Endometrial microvascular endothelial cells (primary cell): Measurements from ENCODE around the gene ROR2. TPM values are rescaled to one million over a fixed set of nuclear protein-coding genes. Genes with fewer than 3 reads are reported as not detected.
"Not testable (repeated sequence)": the region's sequence is repeated elsewhere in the genome, so short reads cannot be mapped to it uniquely, and the experiment has no call there.

Experiments used
- in situ Hi-C: cut with HindIII; loops from 2 replicates; pipeline ENCODE4 v1.10.0; 2017; ENCODE audit warnings: low sequenced_read_pairs, low pct_unique_long_range_greater_than_20kb; ENCODE audit errors: inconsistent ontology term
- total RNA-seq: library from RNA; depleted of rRNA; stranded (reverse); fragments of >200 nt; gene quantifications from one replicate; pipeline ENCODE4 v1.2.3, GENCODE V29; 2015; ENCODE audit errors: inconsistent ontology term

The ROR2 gene
- total RNA-seq, 1 donor from 2014 or later, result 0.09 TPM

DNA sequence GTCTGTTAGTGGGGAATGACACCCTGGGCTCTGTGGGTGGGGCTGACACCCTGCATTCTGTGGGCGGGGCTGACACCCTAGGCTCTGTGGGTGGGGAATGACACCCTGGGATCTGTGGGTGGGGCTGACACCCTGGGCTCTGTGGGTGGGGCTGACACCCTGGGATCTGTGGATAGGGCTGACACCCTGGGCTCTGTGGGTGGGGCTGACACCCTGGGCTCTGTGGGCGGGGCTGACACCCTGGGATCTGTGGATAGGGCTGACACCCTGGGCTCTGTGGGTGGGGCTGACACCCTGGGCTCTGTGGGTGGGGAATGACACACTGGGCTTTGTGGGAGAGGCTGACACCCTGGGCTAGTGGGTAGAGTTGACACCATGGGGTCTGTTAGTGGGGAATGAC, 152.5 kb downstream of the ROR2 start:
- in situ Hi-C loops, result not testable (repeated sequence)

DNA sequence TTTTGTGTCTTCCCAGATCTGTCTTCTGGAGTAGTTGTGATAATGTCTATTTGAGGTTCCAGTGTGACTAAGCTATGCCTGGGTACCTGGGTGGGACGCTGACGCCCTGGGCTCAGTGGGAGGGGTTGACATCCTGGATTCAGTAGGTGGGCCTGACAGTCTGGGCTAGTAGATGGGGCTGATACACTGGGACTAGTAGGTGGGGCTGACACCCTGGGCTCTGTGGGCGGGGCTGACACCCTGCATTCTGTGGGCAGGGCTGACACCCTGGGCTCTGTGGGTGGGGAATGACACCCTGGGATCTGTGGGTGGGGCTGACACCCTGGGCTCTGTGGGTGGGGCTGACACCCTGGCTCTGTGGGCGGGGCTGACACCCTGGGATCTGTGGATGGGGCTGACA, 153.5 kb downstream of the ROR2 start:
- in situ Hi-C loops, result not testable (repeated sequence)

DNA sequence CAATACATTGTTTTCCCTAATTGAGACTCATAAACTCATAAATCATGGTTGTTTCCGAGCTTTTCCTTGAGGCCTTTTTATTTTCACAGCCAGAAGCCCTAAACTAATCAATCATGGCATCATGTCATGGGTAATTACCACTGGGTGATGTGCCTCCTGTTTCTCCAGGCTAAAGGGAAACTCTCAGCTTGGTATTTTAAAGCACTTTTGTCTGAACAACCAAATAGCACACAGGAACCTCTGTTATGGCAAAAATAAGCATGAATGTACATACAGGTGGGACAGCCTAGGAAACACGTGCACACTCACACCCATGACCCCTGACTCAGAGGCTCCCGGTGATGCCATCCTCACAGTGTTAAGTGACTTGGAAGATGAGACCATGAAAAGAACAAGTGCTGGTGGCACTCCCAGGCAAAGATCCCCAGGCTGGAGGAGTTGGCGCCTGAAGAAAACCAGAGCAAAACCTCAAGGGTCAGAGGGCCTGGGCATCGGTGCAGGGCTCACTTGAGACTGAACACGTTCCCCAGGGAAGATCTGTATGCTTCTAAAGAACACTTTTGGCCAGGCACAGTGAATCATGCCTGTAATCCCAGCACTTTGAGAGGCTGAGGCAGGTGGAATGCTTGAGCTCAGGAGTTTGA, 154.3 kb downstream of the ROR2 start:
- in situ Hi-C loops, result no loop called here

DNA sequence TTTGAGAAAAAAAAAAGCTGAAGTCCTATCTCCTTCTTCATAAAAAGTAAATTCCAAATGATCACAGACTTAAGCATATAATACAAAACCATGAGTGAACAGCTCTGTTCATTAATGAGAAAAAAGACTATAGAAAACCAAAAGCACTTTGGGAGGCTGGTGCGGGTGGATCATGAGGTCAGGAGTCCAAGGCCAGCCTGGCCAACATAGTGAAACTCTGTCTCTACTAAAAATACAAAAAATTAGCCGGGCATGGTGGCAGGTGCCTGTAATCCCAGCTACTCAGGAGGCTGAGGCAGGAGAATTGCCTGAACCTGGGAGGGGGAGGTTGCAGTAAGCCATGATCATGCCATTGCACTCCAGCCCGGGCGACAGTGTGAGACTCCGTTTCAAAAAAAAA, 156.7 kb downstream of the ROR2 start:
- in situ Hi-C loops, result not testable (repeated sequence)

DNA sequence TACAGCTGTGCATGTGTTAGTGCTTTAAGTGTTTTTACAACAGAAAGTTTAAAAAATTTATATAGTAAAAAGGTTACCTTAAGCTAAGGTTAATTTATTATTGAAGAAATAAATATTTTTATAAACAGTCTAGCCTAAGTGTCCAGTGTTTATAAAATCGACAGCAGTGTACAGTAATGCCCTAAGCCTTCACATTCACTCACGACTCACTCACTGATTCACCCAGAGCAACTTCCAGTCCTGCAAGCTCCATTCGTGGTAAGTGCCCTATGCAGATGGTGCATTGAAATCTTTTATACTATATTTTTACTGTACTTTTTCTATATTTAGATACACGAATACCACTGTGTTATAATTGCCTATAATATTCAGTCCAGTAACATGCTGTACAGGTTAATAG, 159.1 kb downstream of the ROR2 start:
- in situ Hi-C loops, result no loop called here

DNA sequence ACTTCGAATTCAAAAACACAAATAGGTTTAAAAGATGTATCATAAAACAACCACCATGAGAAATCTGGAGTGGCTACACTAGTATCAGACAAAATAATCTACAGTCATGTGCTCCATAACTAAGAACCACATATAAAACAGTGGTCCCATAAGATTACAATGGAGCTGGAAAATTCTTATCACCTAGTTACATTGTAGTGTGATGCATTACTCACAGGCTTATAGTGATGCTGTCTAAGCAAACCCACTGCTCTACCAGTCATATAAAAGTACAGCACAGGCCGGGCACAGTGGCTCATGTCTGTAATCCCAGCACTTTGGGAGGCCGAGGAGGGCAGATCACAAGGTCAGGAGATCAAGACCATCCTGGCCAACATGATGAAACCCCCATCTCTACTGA, 160.1 kb downstream of the ROR2 start:
- in situ Hi-C loops, result no loop called here

DNA sequence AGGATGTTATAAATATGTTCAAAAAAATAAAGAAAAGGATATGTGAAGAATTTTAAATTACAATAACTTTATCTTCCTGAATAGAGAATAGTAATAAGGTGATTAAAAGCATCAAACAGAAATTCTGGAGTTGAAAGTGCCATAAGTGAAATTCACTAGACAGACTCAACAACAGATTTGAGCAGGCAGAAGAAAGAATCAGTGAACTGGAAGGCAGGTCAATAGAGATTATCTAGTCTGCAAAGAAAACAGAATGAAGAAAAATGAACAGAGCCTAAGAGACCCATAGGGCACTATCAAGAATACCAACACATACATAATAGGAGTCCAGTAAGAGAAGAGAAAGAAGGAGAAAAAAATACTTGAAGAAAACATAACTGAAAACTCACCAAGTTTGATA, 162.1 kb downstream of the ROR2 start:
- in situ Hi-C loops, result no loop called here

DNA sequence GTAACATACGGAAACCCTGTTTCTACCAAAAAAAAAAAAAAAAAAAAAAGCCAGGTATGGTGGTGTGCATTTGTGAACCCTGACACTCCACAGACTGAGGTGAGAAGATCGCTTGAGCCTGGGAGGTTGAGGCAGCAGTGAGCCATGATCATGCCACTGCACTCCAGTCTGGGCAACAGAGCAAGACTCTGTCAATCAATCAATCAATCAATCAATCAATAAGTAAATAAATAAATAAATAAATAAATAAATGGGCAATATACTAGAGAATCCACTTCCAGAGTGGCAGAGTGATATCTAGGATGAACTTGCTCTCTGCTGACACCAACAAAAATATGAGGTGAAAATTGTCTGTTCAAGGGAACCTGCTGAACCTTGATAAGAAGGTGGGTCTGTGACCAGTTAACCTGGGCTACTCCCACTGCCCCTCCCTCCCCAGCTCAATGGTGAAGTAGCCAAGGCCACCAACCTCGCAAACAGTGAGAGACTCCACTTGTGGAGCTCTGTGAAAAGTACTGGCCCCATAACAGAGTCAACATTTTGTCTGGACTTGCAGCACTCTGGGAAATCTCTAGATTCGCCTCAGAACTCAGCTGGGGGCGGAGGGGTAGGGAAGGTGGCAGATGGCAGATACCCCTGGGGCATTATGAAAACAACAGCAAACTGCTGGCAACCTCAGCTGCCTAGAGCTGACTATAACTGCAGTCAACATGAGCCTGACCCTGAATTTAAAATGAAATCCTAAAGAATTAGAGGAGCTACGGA, 163.7 kb downstream of the ROR2 start:
- in situ Hi-C loops, result no loop called here

DNA sequence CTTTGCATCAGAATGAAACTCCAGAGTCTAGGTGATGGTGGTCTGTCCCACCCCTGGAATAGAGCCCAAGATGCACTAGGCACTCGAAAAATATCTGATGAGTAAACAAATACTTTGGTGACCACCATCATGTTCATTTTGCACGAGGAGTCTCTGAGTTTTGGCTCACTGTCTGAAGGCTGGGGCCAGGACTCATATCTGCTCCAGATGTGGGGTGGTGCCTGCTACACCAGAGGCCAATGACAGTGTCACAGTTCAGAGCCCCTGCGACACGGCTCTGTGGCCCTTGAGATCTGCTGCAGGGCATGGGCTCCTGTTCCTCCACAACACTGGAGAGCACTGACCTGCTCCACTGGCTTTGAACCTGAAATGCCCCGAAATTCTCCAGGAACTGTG, 164.6 kb downstream of the ROR2 start:
- in situ Hi-C loops, result no loop called here

DNA sequence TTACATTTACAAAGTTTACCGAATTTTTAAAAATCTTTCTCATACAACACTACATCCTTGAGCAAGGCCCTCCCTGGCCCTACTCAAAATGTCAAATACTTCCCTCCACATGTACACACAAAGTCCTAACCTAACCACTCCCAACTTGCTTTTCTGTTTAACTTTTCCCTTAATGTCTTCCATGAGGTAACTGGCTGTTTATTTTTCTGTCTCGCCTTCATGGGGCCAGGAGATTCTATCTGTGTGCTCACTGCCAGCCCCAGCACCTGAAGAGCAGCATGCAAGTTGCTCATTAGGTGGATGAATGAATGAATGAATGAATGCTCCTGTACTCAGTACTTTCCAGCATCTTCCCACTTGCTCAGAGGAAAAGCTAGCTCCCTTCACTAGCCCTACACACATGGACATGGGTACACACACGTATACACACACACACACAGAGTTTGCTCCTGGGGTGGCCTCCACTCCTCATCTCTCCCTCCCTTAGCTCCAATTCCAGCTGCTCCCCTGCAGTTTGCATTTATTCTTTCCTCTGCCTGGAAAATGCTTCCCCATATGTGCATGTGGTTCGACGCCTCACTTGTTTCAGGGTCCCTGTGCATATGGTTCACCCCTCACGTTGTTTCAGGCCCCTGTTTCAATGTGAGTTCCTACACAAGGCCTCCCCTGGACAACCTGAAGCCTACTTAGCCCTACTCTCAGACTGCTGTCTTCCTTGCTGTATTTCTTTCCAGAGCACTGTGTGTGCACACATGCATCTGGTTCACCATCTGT, 165.2 kb downstream of the ROR2 start:
- in situ Hi-C loops, result no loop called here

DNA sequence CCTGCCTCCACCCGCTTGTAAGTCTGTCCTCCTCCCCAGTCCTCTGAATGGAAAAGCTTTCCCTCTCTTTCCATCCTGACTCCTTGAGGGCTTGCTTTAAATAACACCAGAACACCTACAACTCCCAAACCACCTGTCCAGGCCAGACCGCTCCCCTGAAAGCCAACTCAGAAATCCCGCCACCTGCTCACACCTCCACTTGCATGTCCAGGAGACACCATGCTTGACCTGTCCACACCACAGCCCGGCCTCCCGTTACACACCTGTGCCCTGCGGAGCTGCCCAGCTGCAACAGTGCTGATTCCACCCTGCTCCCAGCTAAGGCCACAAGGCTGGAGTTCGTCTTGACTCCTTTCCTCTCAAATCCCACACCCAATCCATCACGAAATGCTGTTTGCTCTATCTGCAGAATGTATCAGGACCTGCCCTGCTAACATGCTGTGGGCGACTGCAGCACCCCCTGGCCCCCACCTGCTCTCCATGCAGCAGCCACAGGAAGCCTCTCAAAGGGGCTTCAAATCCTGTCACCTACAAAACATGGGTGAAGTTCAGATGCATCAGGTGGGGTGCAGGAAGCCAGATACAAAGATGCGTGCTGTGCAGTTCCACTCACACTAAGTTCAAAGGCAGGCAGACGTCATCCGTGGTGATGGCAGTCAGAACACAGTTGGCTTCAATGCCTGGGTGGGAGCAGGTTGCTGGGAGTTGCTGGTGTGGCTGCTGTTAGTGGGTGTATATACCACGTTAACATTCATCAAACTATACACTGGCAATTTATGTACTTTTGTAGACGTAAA, 166.0 kb downstream of the ROR2 start:
- in situ Hi-C loops, result no loop called here

DNA sequence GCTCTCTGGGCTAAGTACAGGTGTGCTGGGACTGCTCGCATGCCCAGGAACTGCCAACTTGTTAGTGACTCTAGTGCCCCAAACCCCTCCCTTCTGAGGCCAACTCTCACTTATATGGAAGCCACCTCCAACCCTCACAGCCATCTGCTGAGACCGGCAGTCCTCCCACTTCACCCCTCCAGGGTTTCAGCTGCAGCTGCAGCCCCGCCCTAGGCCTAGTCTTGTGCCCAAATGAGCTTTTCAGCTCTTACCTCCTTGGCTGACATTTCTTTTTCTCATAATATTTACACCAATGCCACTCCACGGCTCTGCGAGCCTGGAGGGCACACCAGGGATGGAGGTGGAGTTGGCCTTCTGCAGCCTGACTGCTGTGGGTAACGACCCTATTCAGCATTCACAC, 166.6 kb downstream of the ROR2 start:
- in situ Hi-C loops, result no loop called here

DNA sequence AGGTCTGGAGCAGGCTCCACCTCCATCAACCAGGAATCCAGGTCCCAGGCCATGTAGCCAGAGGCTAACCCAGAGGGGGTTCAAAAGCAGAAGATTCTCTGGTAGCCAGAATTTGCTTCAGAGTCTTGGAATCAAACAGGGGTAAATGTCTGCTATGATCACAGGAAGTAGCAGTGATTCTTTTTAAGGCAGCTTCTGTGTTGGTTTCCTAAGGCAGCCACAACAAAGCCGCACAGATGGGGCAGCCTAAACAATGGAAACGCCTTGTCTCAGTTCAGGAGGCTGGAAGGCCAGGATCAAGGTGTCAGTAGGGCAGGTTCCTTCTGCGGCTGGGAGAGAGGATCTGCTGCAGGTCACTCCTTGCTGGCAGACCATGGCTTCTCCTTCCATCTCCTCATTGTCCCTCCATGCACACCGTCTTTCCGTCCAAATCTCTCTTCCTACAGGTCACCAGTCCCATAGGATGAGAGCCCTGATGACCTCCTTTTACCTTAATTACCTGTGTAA, 167.3 kb downstream of the ROR2 start:
- in situ Hi-C loops, result no loop called here

DNA sequence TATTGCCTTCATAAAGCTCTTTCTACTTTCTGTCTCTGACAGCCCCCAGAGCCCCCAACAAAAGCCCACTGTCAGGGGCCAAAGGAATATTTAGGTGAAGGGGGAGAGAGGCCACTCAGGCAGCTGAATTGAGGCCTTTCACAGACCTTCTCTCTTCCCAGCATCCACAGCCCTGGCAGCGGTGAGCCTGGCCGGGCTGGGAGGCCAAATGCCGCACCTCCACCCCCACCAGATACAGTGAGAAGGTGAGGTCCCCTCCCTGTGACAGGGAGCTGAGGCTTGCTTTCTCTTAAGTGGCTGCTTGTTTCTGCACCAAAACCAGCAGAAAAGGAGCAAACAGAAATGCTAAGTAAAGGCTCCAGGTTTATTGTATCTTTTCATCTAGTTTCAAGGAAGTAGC, 168.1 kb downstream of the ROR2 start:
- in situ Hi-C loops, result no loop called here

DNA sequence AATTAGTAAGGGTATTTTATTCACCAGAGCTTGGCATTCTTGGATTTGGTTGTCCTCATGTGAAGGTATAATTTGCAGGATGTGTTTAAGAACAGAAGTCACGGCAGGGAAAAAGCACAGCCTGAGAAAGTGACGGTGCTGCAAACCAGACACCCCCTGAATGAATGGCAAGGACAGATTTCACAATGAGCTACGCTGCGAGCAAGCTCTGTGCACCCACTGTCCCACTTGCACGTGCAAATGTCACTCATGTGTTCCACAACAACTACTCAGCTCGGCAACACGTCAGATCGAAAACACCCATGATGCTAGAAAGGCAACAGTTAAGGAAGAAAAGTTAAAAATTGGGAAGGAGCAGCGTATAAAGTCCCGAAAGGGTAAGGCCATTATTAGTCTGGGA, 168.9 kb downstream of the ROR2 start:
- in situ Hi-C loops, result no loop called here

DNA sequence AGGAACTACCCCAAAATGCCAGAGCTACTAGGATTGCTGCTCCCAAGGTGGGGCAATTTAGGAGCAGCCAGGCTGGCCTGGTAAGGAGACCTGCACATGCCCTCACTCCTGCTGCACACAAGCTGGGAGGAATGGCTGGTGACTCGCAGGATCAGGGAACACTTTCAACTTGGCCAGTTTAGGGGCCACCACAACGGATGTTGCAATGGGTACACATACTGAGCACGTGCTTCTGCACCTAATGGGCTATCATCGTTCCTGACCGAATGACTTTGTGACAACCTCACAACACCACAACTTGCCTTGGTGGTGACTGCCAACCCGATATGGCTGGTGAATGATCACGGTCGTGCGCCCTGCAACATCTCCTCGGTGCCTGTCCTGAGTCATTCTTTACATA, 172.0 kb downstream of the ROR2 start:
- in situ Hi-C loops, result no loop called here

DNA sequence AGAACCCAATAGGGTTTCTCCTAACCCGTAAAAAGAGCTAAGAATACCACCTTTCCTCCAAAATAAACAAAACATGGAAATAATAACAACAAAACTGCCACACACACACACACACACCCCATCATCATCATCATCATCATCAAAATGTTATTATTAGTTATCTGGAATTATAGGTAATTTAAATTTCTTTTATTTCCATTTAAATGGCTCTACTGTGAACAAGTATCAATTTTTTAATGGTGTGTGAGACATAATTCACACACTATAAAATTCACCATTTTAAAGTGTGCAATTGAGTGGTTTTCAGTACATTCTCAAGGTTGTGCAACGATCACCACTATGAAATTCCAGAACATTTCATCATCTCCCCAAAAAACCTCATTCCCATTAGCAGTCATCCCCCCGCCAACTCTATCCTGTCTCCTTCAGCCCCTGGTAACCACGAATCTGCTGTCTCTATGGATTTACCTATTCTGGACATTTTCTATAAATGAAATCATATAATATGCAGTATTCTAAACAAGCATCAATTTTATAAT, 172.7 kb downstream of the ROR2 start:
- in situ Hi-C loops, result no loop called here

DNA sequence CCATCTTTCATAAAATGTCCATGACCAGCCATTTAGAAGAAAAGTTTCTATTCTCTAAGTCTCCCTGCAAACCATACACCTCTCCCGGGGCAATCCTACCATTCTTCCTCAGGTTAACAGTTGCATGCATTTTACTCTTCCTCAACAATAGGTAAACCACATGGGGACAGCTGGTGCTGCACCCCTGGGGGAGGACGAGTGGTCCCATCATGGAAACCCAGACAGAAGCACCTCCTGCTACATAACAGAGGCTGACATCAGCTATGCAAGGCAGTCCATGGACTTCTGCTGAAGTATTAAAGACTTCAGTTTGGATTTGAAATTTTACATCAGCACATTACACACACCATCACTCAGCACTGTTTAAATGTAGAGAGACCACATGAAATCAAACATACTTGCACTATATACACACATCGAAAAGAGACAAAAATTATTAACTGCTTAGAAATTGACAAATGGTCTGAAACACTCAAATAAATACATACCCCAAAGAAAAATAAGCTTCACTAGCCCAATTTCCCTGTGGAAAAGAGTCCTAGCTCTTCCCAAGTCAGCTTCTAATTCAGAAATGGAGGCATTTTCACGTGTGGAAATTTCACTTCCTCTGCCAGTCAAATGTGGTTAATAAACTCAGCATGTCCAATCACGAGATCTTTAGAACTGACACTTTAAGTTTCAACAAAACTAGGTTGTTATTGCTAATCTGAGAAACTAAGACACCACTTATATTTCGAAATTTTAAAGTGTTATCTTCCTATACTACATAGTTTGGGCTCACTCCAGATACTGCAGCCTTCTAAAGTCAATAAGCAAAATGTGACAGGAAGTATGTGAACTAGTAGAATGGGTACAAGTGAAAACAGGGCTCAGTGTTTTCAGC, 173.4 kb downstream of the ROR2 start:
- in situ Hi-C loops, result no loop called here
